AG08395 (cell line): Measurements from ENCODE around the gene ATP1A1.

ENCODE experiments used
- DNase-seq: peaks from one replicate; pipeline ENCODE4 v3.0.0; 2012; ENCODE audit warnings: mixed read lengths, low spot score

Gene ATP1A1

GRCh38 chr1:116391185-116391584 lies 18.1 kb downstream of the ATP1A1 start:
- DNase-seq = no peak

GRCh38 chr1:116392717-116393404 lies 19.8 kb downstream of the ATP1A1 start:
- DNase-seq = no peak

DNA sequence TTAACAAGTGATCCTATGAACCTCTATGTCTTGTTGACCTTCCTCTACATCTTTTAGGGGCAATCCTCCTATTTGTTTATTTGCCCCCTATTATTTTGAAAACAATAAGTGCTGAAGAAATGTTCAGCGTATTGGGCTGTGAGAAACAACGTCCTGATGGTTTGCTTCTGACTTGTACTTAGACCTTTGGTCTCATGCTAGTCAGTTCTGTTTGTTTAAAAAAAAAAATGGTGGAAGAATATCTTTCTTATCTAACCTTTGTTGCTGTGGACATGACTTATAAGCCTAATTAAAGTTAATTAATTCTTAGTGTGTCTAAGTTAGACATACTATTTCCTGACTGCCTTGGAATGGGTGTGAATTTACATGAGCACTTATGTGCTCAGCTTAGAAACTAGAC lies 20.7 kb downstream of the ATP1A1 start:
- no peak for DNase-seq

DNA sequence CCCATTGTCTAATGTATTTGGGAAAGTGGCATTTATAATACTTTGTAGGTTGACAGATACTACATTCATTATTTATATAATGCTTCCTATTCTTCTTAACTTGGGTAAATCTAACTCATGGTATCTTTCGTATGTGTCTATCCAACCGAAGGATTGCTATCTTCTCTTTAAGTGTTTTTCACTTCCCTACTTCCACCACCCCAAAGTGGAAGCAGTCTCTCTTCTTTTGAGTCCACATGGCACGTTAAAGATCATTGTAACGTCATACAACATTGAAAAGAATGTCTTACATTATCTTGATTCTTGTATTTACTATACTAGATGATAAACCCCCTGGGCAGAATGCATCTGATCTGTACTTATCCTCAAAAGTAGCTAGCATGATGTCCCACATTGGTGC lies 21.2 kb downstream of the ATP1A1 start:
- no peak for DNase-seq

DNA sequence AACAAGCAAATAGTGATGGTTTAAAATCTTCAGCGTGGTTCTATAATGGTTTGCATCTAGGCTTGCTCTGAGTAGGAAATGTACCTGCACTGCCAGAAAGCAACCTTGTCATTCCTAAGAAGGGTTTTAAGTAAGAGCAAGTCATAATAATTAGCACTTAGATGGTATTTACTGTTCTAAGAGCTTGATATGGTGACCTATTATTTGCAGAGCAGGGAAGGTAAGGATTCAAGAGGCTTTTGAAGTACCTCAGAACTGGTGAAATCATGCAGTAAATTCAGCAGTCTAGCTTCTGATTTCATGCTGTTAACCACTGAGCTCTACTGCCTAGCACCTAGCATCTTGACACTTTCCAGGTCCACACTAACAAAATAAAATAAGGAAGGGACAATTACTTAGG lies 23.7 kb downstream of the ATP1A1 start:
- no peak for DNase-seq

DNA sequence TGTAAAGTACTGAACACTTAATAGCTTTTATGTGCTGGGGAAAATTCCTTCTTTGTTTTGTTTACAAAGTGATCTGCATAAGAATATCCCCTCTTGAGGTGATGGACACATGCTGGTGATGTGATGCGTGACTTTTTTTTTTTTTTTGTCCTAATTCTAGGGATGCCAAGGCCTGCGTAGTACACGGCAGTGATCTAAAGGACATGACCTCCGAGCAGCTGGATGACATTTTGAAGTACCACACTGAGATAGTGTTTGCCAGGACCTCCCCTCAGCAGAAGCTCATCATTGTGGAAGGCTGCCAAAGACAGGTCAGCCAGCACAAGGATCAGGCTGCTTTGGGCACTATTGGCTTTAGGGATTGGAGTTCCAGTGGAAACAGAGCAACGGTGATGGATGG lies 24.7 kb downstream of the ATP1A1 start:
- no peak for DNase-seq

DNA sequence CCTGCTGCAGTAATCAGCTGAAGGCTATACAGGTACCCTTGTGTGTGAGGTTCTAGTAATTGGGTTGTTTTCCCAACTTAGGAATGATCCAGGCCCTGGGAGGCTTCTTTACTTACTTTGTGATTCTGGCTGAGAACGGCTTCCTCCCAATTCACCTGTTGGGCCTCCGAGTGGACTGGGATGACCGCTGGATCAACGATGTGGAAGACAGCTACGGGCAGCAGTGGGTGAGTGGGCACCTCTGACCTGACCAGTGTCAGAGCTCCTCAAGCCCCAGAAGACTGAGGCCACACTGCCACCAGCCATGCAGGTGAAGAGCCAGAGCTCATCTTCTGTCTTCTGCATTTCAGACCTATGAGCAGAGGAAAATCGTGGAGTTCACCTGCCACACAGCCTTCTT lies 27.7 kb downstream of the ATP1A1 start:
- DNase-seq = no peak

DNA sequence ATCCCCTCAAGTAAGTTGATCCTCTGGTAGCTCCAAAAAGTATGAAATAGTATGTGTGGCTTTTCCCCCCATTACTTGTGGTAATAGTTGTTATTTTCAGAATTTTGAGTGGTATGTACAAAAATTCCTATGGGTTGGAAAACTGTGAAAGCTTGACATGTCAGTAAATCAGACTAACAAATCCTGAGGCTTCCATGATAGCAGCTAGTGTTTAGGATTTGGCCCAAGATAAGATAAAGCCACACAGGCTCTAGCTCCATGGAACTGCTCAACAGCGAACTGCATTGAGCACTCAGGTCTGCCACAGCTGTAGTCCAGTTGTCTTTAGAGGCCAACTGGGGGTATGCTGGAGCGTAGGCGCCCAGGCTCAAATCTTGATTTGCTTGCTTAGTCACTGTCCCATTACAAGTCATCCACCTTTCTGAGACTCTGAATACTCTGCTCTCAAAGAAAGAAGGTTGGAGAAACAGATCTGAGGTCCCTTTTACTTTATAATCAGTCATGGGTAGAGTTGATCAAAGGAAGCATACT lies 28.7 kb downstream of the ATP1A1 start:
- no peak for DNase-seq

- DNase-seq = no peak
These were observed 29.3 kb downstream of the ATP1A1 start for GRCh38 chr1:116402333-116402732.

- peak; percentile 17 for DNase-seq
These were observed 30.6 kb downstream of the ATP1A1 start for GRCh38 chr1:116403496-116404136.

DNA sequence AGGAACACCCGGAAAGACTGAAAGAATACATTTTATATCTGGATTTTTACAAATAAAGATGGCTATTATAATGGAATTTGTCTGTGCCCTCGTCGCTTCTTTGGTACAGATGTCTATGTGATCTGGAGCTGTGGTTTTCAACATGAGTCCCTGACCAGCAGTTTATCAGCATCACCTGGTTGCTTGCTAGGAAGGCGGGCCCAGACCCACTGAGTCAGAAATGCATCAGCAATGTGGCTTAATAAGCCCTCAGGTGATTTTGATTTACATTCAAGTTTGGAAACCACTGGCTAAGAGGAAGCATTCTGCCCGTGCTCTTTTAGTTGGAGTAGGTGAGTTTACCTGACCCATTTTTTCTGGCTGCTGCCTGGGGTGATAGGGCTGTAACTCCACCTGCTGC lies 31.7 kb downstream of the ATP1A1 start:
- no peak for DNase-seq

DNA sequence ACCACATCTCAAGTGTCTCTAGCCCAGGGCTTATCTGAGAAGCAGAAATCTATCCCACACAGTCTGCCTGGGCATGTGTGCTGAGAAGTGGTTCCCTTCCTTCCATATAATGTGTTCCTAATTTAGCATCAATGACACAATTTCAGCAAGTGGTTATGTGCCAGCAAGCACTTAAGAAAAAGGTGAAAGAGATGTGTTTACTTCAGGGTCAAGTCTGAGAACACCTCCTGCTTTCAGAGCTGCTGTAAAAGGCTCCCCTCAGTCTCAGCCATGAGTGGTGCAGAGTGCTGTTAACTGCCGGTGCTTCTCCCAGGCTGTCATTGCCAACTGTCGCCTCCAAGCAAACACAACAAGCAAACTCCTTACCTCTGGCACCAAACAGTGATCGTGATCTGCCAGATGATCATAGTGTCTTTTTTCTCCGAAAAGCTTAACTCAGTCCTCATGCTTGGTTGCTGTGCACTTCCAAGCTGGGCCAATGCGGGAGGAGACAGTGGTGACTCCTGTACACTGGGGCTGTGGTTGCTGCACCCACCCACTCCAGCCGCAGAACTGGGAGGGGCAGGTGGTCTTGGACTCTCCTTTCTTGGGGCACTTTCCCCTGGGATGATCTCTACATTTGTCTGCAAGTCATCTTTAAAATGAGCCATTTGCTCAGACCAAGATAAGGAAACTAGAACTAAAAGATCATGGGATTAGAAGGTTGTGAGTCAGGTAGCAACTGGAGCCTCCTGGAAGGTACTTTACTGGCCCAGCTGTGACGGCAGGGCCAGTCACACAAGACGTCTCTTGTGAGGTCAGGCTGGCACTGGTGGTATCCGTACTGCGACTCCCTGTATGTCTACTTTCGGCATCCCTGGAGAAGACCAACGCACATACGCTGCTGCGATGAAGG lies 32.4 kb downstream of the ATP1A1 start:
- no peak for DNase-seq

- no peak for DNase-seq
These were observed 34.0 kb downstream of the ATP1A1 start for GRCh38 chr1:116407033-116407432.

- no peak for DNase-seq
These were observed 35.1 kb downstream of the ATP1A1 start for GRCh38 chr1:116408193-116408592.

DNA sequence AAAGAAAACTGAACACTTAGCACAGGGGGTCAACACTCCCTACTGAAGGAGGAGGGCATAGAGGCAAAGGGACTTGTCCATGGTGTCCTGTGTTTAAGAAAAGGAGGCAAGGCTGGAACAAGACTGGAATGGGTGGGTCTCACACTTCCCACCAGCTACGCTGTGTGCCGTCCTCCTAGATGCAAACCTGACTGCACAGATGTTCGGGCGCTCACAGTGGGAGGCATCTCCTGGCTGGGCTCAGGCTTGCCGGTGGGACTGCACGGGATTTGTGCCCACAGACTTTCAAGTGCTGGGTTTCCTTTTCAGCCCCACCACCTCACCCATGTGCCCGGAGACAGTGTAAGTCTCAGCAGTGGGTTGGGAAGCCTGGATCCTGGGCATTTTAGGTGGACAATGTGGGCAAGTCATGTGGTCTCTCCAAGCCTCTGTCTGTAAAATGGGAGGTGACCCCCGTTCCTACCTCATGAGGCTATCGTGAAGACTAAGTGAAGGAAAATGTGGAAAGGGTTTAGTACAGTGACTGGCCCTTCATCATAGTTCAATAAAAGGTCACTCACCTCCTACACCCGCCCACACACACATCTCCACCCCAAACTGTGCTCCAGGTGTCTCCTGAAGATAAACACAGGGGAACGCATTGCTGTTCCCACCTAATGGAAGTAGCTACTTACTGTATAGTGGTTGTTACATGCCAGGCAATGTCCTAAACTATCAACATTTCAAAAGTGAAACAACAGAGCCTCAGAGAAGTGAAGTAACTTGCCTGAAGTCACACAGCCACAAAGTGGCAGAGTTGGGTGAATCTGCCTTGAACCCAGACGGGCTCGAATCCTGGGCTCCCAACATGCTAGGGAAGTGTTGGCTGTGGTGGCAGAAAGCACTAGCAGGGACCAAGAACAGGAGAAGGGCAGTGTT lies 36.0 kb downstream of the ATP1A1 start:
- DNase-seq = no peak

GRCh38 chr1:116409751-116410191 lies 36.7 kb downstream of the ATP1A1 start:
- DNase-seq = no peak

GRCh38 chr1:116411784-116412479 lies 38.9 kb downstream of the ATP1A1 start:
- DNase-seq = peak; percentile 33

DNA sequence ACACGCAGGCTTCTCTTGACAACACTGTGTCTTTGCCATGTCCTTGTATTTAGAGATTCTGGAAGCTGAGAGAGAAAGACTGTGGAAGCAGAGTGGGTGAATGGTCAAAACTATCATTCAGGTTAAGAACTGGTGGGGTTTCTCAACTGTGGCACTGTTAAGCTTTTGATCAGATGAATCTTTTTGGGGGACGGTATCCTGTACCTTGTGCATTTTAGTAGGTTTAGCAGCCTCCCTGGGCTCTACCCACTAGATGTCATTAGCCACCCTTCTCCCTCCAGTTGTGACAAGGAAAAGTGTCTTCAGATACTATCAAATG lies 39.4 kb downstream of the ATP1A1 start:
- DNase-seq = no peak

DNA sequence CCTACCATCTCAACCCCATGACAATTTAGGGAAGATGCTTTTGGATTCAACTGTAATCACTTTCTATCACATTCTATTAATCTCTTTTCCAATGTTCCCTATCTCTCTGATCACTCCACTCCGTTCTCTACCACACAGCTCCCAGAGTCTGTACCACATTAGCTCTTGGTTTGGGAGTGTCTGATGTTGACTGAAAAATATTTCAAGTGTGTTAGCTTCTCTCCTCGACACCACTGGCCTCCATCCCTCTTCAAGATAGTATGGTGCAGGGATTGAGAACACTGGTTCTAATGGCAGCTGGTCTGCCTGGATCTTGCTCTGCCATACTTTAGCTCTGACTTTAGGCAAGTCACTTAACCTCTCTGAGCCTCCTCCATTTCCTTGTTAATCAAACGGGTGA lies 39.9 kb downstream of the ATP1A1 start:
- DNase-seq = no peak

GRCh38 chr1:116413414-116413813 lies 40.4 kb downstream of the ATP1A1 start:
- no peak for DNase-seq

- no peak for DNase-seq
These were observed 41.3 kb downstream of the ATP1A1 start for GRCh38 chr1:116414364-116414763.
